CD4-positive, alpha-beta T cell treated with Interferon alpha-2 for 1 hour (primary cell): Measurements from ENCODE around the gene GOLIM4.

Source experiments
- DNase-seq, 2 donors: peaks; one replicate each; pipeline ENCODE4 v3.0.0-alpha.2; 2020 to 2022

GOLIM4 gene

DNA sequence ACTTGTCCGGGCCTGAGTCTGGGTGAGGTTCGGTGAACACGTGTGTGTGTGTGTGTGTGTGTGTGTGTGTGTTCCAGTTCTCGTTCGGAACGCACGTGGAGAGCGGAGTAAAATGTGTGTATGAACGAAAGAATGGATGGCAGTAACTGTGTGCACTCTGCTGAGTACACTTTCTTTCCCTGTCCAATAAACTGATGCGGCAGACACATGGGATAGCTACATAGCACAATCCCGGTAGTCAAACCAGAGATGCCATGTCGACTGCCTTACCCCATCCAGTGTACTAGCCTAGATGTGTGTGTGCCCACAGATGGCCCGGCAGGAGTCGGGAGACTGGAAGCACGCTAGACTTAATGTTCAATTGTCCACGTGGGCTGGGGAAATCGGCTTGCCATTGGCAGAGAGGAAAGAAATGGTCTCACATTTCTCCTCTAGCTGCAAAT is 507 bp upstream of the GOLIM4 start:
- peak in 1 of 2 donors; percentile 6 for DNase-seq

DNA sequence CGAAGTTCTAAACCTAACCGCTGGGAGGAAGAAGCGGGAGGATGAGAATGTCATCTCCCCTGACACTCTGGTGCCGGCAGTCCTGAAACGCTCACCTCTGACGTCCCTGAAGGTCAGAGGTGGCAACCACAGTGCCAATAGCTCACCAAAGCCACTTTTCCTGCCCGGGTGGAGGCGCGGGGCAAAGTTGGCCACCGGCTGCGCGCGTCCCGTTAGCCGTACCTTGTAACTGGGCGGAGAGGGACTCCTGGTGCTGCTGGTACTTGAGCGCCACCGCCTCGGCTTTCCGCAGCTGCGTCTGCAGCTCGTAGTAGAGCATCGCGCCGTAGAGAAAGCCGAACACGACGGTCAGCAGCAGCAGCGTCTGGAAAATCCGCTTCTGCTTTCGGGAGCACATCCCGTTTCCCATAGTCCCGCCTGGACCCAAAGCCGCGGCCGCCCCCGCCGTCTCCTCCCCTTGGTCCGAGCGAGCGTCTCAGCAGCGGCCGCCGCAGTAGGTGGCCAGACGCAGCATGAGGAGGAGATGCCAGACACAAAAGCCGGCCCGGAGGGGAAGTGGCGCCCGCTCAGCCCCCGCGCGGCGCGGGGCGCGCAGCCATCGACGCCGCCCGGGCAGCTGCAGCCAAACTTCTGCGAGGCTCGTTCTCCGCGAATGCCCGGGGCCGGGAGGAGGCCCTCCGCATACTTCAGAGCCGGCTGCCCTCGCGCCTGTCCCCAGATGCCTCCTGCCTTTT is 680 bp downstream of the GOLIM4 start:
- peak; percentile 20 to 27 for DNase-seq

DNA sequence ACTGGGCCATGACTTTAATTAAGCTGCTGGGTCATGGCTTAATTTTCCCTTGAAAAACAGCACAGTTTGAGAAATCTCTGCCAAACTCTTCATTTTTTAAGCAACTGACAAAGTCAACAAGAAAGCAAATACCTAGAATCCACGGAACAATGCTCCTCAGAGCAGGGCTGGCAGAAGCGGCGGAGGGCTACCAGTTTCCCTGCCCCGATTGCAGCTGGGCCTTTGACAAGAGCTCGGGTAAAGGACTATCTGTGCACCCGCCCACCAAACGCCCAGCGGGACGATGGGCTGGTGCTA is 1.2 kb downstream of the GOLIM4 start:
- no peak for DNase-seq

DNA sequence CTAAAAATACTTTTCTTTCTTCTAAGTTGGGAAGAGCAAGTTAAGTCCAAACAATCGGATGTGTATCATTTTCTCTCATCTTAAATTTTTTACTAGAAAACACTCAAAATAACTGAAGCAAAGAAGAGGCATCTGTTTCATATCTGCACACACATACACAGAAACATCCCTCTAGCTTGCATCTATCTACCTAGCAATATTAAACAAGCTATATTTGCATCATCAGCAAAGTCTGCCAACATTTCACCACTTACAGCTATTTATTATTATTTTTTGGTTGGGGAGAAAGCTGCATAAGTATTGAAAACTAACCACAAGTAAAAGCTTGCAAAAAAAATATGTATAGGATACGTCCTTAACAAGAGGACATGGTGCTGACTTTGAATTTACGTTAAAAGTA is 1.9 kb downstream of the GOLIM4 start:
- no peak for DNase-seq

DNA sequence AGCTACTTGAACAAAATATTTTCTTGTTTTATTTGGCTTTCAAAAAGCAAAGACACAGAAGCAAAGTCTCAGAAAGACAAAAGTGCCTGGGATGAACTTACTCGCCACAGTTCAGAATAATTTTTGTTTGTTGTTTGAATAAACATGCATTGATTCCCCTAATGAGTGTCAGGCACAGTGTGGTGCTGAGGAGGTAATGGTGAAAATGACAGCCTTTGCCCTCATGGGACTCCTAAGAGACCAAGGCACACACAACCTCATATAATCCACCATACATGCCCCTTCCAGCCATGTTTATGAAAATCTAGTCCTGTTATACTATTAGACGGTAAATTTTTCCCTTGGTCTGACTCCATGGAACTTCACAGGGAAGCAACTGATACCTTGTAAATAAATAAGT is 2.5 kb downstream of the GOLIM4 start:
- DNase-seq = no peak

DNA sequence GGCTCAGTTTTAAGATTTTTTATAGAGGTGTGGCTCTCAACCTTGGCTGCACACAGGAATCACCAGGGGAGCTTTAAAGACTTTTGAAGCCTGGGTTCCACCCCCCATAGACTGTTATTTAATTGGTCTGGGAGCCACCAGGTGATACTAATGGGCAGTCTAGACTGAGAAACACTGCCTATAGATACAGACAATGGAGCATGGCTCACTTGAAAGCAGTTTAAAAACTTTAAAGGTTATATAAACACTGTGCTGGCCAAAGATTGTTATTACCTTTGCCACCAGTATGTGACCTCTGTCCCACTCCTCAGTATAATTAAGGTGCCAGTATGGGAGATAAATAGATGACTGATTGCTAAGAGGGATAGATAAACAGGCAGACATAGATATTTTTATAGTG is 3.8 kb downstream of the GOLIM4 start:
- no peak for DNase-seq

DNA sequence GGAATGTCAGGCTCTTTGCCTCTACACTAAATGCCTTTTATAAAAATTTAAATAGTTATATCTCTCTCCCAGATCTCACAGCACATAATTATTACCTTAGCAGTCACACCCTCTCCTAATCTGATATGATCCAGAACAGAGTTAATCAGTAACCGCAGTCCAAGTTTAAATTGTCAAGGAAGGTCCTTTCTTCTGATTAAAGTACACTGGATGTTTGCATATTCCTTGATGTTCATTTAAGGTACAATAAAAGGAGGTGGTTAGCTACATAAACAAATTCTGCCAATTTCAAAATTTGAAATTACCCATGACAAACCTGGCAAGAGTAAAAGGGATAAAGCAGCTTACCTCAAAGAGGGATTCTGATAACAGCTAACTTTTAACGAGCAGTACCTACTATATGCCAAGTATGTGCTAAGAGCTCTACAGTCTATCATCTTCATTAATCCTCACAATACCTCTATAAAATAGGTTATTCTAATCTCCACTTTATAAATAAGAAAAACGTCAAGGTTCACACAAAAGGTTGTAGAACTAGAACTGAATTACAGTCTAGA is 4.3 kb downstream of the GOLIM4 start:
- DNase-seq = no peak

DNA sequence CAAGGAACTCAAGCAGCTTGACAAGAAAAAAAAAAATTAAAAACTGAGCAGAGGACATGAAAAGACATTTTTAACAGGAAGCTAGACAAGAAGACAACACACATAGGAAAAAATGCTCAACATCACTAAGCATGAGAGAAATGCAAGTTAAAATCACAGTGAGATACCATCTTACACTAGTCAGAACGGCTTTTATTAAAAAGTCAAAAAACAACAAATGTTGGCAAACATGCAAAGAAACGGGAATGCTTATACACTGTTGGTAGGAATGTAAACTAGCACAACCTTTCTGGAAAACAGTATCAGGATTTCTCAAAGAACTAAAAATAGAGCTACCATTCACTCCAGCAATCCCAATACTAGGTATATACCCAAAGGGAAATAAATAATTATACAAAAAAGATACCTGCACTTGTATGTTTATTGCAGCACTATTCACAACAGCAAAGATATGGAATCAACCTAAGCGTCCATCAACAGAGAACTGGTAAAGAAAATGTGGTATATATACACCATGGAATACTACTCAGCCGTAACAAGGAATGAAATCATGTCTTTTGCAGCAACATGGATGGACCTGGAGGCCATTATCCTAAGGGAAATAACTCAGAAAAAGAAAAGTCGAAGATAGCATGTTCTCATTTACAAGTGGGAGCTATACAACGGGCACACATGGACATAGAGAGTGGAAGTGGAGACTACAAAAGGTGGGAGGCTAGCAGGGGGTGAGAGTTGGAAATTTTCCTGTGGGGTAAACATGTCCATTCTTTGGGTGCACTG is 5.2 kb downstream of the GOLIM4 start:
- DNase-seq = no peak

DNA sequence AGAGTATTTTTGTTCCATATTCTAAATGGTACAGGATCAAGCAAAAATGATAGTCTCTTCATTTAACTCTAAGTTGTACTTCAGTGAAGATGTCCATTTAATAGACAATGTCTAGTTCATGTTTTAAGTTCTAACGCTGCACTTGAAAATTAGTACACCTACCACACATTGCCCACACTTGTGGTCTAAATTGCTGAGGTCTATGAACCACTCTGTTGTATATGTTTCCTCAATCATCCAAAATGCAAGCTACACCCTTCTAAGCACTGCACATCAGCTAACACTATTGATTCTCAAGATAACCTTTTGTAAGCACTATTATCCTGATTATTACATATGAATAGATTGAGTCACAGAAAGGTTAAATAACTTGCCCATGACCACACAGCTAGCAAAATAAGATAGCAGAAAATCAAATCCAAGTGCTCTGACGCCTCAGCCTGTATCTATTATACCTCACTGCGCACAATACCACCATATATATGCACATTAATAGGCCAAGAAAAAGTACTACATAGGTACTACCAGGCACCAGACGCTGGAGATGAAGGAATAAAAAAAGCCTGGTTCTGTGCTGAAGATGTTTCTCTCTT is 6.4 kb downstream of the GOLIM4 start:
- DNase-seq = no peak

DNA sequence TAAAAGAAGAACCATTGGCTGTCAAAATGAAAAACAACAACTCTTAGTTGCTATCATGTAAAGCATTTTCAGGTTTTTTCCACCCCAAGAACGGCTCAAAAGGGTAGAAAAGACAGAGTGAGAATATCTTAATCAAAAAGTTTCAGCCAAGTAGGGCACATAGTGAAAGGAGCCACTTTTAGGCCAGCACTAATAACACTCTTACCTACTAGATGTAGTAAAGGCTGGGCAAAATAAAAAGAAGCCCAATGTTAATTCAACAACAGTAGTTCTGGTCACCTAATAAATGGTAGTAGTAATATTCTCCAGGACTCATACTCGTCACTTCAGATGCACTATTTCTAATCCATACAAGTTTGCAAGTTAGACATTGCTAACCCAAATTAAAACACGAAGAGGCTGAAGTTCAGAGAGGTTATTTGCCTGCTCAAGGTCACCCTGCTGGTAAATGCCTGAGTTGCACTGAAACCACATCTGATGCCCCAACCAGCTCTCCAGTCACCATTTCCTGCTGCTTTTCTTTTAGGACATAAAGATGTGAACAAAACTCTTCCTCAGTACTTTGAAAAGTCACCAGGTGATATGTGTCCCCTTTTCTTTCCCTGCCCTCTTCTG is 7.5 kb downstream of the GOLIM4 start:
- DNase-seq = no peak

DNA sequence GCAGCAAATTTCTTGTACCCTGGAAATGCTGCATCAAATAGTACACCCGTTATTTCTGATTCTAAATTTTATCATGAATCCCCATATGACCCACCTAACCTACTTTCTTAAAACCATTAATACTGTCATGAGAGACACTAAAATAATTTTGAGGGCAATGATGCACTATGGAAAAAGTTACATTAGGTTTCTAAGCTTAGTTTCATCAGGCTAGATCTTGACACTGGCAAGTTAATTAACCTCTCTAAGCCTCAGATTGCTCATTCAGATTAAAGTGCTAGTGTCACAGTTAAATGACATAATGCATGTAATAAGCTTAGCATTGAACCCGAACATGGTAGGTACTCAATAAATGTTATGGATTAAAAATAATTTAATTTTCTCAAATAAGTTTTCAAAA is 8.2 kb downstream of the GOLIM4 start:
- no peak for DNase-seq

DNA sequence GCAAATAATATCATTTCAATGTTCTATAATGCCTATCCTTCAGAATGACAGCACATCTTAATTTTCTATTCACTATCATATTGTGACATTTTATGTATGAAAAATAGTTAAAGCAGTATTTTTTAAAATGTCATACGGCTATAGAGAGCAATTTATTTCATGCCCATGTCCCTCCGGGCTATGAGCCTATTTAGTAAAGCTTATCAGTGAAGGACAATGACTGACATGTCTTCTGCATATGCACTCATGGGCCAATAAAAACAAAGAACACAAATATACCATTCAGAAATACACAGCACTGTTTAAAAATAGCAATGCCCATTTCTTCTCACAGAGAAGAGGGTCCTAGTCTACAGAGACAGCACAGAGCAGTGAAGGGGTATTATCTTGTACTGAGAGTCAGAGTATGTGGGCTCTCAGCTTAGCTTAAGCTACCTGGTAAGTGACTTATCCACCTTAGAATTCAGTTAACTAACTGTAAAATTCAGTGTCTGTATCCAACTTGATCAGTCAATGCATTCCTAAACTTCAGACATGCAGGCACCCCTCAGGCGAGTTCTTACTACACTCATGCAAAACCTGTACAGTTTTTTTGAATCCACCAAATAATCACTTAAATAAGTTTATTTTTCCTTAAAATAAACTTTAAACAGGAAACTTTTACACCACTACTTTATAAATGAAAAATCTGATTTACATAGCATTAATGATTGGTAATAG is 9.0 kb downstream of the GOLIM4 start:
- DNase-seq = no peak

DNA sequence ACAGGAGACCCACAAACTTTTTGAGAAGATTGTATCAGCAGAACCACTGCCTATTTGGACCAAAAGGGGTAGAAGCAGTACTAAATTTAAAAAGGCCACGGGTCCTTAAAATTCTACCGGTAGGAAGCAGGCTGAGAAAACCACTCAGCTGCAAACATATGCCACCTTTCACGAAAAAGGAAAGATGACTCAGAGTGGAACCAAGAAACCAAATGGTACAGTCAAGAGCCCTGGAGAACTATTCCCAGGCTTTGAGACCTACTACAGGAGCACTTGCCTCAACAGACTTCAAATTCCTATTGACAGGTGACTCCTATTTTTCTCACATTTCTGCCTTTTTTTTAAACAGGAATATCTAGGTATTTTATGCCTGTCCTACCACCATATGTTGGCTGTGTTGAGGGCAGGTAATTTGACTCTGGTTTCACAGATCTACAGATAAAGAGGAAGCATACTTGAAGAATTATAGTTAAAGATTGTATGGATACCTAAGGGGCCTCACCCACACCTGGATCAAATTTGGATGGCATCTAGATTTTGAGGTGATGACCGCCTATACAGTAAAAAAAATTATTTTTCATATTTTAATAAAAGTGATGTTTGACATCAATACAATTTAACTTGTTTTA is 10.1 kb downstream of the GOLIM4 start:
- DNase-seq = no peak

DNA sequence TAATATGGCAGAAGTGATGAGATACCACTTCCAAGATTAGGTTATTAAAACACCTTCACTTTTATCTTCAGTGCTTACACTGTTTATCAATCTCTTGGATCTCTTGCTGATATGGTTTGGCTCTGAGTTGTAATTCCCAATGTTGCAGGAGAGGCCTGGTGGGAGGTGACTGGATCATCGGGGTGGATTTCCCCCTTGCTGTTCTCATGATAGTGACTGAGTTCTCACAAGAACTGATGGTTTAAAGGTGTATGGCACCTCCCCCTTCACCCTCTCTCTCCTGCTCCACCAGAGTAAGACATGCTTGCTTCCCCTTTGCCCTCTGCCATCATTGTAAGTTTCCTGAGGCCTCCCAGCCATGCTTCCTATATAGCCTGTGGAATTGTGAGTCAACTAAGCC is 11.8 kb downstream of the GOLIM4 start:
- no peak for DNase-seq

DNA sequence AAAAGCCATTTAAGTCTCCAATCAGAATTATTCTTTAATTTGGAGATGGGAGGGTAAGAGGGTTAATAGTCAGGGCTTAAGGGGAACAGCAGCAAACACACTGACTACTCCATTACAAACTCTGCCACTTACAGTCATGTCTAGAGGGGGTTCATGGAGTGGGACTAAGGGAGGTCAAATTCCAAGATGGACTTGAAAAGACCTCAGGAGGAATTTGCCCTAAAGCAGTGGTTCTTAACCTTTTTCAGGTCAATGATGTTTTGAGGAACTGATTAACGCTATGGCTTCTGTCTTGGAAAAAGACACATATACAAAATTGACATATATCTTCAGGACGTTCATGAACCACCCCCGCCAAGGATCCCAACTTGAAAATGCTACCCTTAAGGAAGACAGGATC is 13.9 kb downstream of the GOLIM4 start:
- DNase-seq = no peak

DNA sequence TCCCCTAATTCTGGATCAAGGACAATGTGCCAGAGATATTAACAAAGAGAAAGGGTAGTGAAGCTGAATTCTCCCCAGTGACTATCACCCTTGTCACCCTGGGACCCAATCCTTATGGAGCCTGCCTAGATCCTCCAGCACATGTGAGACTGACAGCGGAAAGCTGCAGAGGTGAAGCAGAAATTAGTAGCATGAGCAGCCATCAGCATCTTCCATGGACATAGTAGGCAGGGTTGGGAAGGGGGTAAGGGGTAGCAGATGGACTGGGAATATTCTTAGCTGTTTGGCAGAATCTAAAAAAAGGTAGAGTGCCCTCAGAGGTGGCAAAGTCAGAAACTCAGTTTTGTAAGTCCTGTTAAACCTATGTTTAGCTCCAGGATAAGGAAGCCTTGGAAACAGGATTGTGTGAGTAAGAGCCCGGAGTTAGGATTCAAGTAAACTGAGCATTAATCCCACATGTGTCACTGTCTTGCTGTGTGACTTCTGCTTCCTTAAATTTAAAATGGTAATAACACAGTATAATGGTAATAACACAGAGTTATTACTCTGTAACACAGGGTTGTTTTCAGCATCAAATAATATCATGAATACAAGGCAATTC is 14.5 kb downstream of the GOLIM4 start:
- no peak for DNase-seq

DNA sequence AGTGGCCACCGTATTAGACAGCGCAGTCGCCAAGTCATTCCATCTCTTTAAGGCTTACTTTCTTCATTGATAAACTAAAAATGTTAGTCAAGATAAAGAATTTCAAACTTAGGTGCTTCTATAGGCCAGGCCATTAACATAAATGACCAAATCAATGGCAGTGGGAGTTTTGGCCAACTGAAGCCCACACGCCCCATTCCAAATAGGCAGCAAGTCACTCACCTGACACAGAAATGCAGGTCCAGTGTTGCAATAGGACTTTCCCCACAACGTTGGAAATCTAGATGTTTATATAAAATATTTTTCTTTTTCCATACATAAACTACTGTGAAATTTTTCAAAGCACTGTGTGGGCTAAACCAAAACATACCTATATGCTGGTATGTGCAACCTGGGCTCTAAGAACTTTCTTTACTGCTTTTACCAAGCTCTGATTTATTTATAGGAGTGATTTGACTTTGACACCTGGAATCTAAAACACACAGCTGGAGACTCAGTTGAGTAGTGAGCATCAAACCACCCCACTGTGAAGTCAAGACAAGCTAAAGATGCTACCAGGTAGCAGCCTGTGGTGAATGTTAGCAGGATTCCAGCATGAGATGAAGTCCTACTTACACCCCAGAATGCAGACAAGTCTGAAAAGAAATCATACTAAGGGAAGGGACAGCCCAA is 15.1 kb downstream of the GOLIM4 start:
- no peak for DNase-seq

DNA sequence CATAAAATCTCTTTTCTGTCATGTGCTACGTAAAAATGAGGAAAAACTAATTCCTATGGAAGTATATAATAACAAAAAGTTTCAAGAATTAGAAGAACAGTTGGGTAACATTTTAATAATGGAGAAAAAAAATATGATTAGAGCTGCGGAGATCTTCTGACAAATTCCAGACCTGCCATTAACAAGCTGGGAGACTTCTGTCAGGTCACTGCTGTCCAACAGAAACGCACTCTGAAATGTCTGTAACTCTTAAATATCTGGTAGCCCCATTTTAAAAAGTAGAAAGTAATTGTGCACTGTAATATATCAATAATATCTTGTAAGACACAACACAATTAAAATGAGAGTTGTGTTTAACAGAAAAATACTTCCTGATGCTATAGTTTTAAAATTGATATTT is 15.7 kb downstream of the GOLIM4 start:
- no peak for DNase-seq

DNA sequence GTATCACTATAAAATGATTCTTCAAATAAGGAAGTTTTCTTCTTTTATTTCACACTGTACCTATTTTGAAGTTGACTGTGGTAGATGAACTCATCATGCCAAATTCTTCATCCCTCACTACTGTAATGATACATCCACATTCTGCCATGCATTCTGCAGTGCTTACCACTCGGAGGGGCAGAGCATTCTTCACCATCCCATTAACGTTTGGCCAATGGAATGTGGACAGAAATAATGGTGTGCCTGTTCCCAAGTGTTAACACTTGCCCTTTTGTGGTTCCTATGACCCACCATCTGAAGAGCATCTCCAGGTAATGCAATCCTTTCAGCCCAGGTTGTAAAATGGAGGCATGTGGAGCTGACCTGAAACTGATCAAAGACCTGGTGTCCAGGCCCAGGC is 18.6 kb downstream of the GOLIM4 start:
- no peak for DNase-seq

DNA sequence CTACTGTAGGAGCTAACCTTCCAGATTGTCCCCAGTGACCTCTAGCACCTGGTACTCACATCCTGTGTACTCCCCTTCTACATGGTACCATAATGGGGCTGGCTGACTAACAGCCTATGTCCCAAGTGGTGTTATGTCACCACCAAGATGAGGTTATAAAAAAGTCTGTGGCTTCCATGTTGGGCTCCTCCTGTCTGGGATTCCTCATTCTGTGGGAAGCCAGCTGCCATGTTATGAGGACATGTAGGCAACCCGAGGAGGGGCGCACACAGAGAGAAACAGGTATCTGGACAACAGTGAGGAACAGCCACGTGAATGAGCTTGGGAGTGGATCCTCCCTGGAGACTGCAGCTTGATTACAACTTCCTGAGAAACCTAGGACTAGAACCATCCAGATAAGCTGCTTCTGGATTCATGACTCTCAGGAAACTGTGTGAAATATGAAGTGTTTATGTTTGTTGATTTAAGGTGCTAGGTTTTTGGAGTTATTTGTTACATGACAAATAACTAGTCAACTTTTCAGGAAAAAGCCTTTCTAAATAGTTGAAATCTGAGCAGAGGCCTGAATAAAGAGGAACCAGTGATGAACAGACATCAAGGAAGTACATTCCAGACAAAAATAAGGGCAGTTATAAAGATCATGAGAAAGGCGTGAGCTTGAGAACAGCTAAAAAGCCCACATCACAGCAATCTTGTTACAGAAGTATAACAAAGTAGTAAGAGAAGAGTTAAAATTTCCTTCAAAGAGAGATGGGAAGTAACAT is 21.7 kb downstream of the GOLIM4 start:
- no peak for DNase-seq

DNA sequence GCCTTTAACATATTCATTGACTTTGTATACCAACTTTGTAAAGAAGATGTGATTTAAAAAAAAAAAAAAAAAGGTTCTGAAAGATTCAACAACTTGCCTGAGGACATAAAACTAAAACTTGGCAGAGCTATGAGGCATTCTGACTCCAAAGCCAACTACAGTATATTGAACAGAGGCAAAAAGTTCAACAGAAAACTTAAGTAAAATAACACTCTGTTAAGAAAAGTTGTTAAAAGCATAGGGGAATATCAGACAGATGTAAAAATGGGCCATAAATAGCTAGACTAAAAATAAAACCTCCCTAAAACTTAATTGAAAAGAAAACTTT is 23.4 kb downstream of the GOLIM4 start:
- DNase-seq = no peak
